ENCODE data around the gene SARS2.

DNA sequence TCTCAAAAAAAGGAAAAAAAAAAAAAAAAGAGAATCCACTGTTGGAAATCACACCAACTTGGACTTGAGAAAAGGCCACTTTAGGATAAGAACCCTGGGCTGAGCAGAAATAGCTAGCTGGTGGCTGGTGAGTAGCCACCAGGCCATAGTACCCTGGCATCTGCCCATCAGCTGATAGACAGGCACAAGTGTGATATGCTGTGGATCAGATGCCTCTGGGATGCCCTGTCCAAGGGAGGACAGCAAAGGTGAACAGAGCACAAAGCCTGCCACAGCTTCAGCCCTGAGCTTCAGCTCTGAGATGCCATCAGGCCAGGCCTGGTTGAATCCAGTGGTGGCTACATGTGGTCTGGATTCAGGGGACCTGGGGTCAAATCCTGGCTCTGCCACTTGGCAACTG lies 39.9 kb downstream of the SARS2 start:
- TF ChIP-seq CTCF (conservative IDR thresholded peaks at IDR 0.05; ENCODE audit: low read length) = no peak
- no peak for TF ChIP-seq EZH2phosphoT487 (IDR thresholded peaks at IDR 0.05; ENCODE audit: borderline replicate concordance)

Measured in Loucy (cell line).